Measurements from ENCODE around the gene HAO1.

The HAO1 gene

DNA sequence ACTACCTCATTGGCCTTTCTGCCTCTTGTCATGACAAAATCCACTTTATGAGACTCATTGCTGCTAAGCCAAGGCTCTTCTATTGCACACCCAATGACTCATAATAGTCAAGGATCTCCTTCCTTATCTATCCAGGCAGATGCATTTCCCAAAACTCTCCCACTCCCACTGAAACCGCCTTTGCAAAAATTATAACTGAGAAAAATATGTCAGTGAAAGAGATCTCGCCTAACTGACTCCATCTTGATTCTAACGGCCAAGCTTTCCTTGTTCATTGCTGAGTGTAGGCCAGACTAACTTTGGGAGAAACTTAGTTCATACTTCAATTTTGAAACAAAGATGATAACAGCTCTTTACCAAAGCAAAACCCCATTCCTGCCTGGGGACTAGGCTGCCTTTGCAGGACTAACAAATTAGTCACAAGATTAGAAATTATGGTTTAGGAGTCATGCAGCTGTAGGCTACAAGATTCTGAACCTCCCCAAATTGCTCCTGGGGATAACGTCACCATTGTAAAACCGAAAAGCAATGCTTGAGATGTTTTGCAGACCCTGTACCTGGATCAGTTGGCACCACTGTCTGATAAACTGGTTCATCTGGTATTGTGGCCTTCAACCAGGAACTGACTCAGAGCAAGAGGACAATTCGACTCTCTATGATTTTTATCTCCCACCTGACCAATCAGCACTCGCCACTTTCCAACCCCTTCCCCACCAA, 47.1 kb downstream of the HAO1 start:
- H3K27me3 ChIP-seq (ENCODE audit: insufficient read depth, low read length, poor library complexity, severe bottlenecking), result no peaks in the 10 kb centered on the region
- no peaks in the 10 kb centered on the region for H3K4me1 ChIP-seq (ENCODE audit: insufficient read depth, low read length, poor library complexity, severe bottlenecking)
- H3K9me2 ChIP-seq (replicated peaks; ENCODE audit: low read depth, low read length), result no peaks in the 10 kb centered on the region
- no peak overlapping the region for H3K4me2 ChIP-seq (ENCODE audit: low read depth, low read length, poor library complexity, severe bottlenecking)
- TF ChIP-seq, protein P1, sequence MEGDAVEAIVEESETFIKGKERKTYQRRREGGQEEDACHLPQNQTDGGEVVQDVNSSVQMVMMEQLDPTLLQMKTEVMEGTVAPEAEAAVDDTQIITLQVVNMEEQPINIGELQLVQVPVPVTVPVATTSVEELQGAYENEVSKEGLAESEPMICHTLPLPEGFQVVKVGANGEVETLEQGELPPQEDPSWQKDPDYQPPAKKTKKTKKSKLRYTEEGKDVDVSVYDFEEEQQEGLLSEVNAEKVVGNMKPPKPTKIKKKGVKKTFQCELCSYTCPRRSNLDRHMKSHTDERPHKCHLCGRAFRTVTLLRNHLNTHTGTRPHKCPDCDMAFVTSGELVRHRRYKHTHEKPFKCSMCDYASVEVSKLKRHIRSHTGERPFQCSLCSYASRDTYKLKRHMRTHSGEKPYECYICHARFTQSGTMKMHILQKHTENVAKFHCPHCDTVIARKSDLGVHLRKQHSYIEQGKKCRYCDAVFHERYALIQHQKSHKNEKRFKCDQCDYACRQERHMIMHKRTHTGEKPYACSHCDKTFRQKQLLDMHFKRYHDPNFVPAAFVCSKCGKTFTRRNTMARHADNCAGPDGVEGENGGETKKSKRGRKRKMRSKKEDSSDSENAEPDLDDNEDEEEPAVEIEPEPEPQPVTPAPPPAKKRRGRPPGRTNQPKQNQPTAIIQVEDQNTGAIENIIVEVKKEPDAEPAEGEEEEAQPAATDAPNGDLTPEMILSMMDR (conservative IDR thresholded peaks at IDR 0.05; ENCODE audit: low read length), result no peak
- no peak for TF ChIP-seq EZH2phosphoT487 (IDR thresholded peaks at IDR 0.05; ENCODE audit: borderline replicate concordance)
- no peak overlapping the region for H3K4me3 ChIP-seq (ENCODE audit: low read length, poor library complexity, severe bottlenecking)
- no peaks in the 10 kb centered on the region for H4K20me1 ChIP-seq (ENCODE audit: insufficient read depth, low read length, poor library complexity, severe bottlenecking)
- no peaks in the 10 kb centered on the region for H3K9me3 ChIP-seq (ENCODE audit: insufficient read depth, low read depth, low read length)
- H3F3A ChIP-seq (ENCODE audit: low read depth), result no peaks in the 10 kb centered on the region
- H2AFZ ChIP-seq (ENCODE audit: low read length), result no peak overlapping the region
- H3K79me2 ChIP-seq (ENCODE audit: insufficient read depth, low read length), result no peaks in the 10 kb centered on the region
- no peaks in the 10 kb centered on the region for H3K36me3 ChIP-seq (ENCODE audit: insufficient read depth, low read length)
- no peak overlapping the region for H3K9ac ChIP-seq (ENCODE audit: low read depth, low read length, poor library complexity, severe bottlenecking)

DNA sequence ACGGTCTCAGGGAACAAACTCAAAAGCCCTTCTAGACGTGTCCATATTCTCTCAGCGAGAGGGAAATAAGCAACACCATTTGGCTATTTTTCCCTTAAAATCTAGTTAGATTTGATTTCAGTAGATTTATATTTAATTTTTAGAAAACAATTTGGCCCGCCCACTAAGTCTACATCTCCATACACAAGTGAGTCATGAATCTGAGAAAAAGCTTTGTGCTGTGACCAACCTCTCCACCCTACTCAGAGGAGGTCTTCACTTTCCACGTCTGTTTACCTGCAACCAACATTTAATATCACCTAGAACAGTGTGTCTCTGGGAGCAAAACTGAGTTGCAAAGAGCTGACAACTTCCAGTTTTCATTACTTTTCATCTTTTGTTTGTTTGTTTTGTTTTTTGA, 48.6 kb downstream of the HAO1 start:
- Histone ChIP-seq H3K4me2 (ENCODE audit: low read depth, low read length, poor library complexity, severe bottlenecking) (no peak overlapping the region), H3F3A (ENCODE audit: low read depth) (no peaks in the 10 kb centered on the region), H3K9ac (ENCODE audit: low read depth, low read length, poor library complexity, severe bottlenecking) (no peak overlapping the region), H3K4me1 (ENCODE audit: insufficient read depth, low read length, poor library complexity, severe bottlenecking) (no peaks in the 10 kb centered on the region), H3K27me3 (ENCODE audit: insufficient read depth, low read length, poor library complexity, severe bottlenecking) (no peaks in the 10 kb centered on the region), H4K20me1 (ENCODE audit: insufficient read depth, low read length, poor library complexity, severe bottlenecking) (no peaks in the 10 kb centered on the region), H3K9me2 (replicated peaks; ENCODE audit: low read depth, low read length) (no peaks in the 10 kb centered on the region), H3K79me2 (ENCODE audit: insufficient read depth, low read length) (no peaks in the 10 kb centered on the region), H3K9me3 (ENCODE audit: insufficient read depth, low read depth, low read length) (no peaks in the 10 kb centered on the region), H3K36me3 (ENCODE audit: insufficient read depth, low read length) (no peaks in the 10 kb centered on the region), H2AFZ (ENCODE audit: low read length) (no peak overlapping the region), H3K4me3 (ENCODE audit: low read length, poor library complexity, severe bottlenecking) (no peak overlapping the region)
- TF ChIP-seq, protein P1 (conservative IDR thresholded peaks at IDR 0.05; ENCODE audit: low read length), result no peak
- no peak for TF ChIP-seq EZH2phosphoT487 (IDR thresholded peaks at IDR 0.05; ENCODE audit: borderline replicate concordance)

DNA sequence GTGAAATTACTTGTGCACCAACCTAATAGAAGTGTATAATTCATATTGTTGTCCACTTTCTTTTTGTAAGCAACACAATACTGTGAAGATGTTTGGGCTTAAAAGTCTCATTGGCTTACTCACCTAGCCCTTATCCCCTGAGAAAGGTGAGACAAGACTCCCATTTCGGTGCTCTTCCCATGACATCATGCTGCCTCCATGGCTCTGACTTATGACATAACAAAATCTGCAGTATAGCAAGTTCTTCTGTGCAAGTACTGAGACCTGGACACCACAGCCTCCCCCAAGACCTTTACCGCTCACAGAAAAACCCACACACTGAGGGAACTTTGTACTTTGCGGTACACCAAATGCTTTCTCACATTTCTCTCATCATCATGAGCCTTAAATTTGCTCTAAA, 50.5 kb downstream of the HAO1 start:
- H4K20me1 ChIP-seq (ENCODE audit: insufficient read depth, low read length, poor library complexity, severe bottlenecking), result no peaks in the 10 kb centered on the region
- H3K4me3 ChIP-seq (ENCODE audit: low read length, poor library complexity, severe bottlenecking), result no peak overlapping the region
- H3F3A ChIP-seq (ENCODE audit: low read depth), result no peaks in the 10 kb centered on the region
- H3K27me3 ChIP-seq (ENCODE audit: insufficient read depth, low read length, poor library complexity, severe bottlenecking), result no peaks in the 10 kb centered on the region
- H3K4me2 ChIP-seq (ENCODE audit: low read depth, low read length, poor library complexity, severe bottlenecking), result no peak overlapping the region
- H3K79me2 ChIP-seq (ENCODE audit: insufficient read depth, low read length), result no peaks in the 10 kb centered on the region
- no peak overlapping the region for H3K9ac ChIP-seq (ENCODE audit: low read depth, low read length, poor library complexity, severe bottlenecking)
- H3K4me1 ChIP-seq (ENCODE audit: insufficient read depth, low read length, poor library complexity, severe bottlenecking), result no peaks in the 10 kb centered on the region
- TF ChIP-seq, protein P1 (conservative IDR thresholded peaks at IDR 0.05; ENCODE audit: low read length), result no peak
- TF ChIP-seq EZH2phosphoT487 (IDR thresholded peaks at IDR 0.05; ENCODE audit: borderline replicate concordance), result no peak
- no peak overlapping the region for H2AFZ ChIP-seq (ENCODE audit: low read length)
- H3K9me3 ChIP-seq (ENCODE audit: insufficient read depth, low read depth, low read length), result no peaks in the 10 kb centered on the region
- H3K36me3 ChIP-seq (ENCODE audit: insufficient read depth, low read length), result no peaks in the 10 kb centered on the region
- H3K9me2 ChIP-seq (replicated peaks; ENCODE audit: low read depth, low read length), result no peaks in the 10 kb centered on the region

Measured in Loucy (cell line).